Mesenchymal stem cell (in vitro differentiated cells and primary cell): ENCODE results near the gene TBC1D14.

Source experiments
- DNase-seq: peaks from one replicate; pipeline ENCODE4 v3.0.0-alpha.2; 2013
- H2AFZ ChIP-seq: one replicate; pipeline ENCODE4 v1.6.1; 2013; ENCODE audit warnings: low read depth, mild to moderate bottlenecking, control low read depth, inconsistent platforms, low read length, moderate library complexity
- H2AK5ac ChIP-seq: 2 replicates; pipeline ENCODE4 v1.6.1; 2013; ENCODE audit warnings: low read length, moderate library complexity, mild to moderate bottlenecking, inconsistent platforms; ENCODE audit not compliant: severe bottlenecking
- H2BK120ac ChIP-seq: one replicate; pipeline ENCODE4 v1.6.1; 2013; ENCODE audit warnings: low read depth, mild to moderate bottlenecking, inconsistent platforms, low read length, moderate library complexity
- H2BK12ac ChIP-seq, 2 experiments: one replicate each; pipeline ENCODE4 v1.6.1; 2013; ENCODE audit warnings: inconsistent platforms in 2 of 2, low read length in 2 of 2, mild to moderate bottlenecking in 2 of 2, moderate library complexity in 2 of 2, control low read depth in 1 of 2
- H2BK15ac ChIP-seq: one replicate; pipeline ENCODE4 v1.6.1; 2013; ENCODE audit warnings: mild to moderate bottlenecking, low read depth, inconsistent platforms; ENCODE audit not compliant: poor library complexity, severe bottlenecking
- H2BK5ac ChIP-seq: 2 replicates; pipeline ENCODE4 v1.6.1; 2013; ENCODE audit warnings: low read depth, mild to moderate bottlenecking, low read length, control low read depth, inconsistent platforms; ENCODE audit not compliant: poor library complexity, severe bottlenecking
- H3K14ac ChIP-seq, 2 experiments: one replicate each; pipeline ENCODE4 v1.6.1; 2013; ENCODE audit warnings: inconsistent platforms in 2 of 2, low read length in 2 of 2, control low read depth in 1 of 2, mild to moderate bottlenecking in 1 of 2, moderate library complexity in 1 of 2
- H3K18ac ChIP-seq, 2 experiments: one replicate each; pipeline ENCODE4 v1.6.1; 2013; ENCODE audit warnings: inconsistent platforms in 2 of 2, low read length in 2 of 2, control low read depth in 1 of 2, low read depth in 1 of 2, mild to moderate bottlenecking in 1 of 2
- H3K23ac ChIP-seq, 2 experiments: one replicate each; pipeline ENCODE4 v1.6.1; 2013; ENCODE audit warnings: inconsistent platforms in 2 of 2, low read length in 2 of 2, mild to moderate bottlenecking in 2 of 2, moderate library complexity in 2 of 2, control low read depth in 1 of 2
- H3K27ac ChIP-seq: 2 replicates; pipeline ENCODE4 v1.5.1; 2013; ENCODE audit warnings: mild to moderate bottlenecking, moderate library complexity, low read length, control low read depth, inconsistent platforms; ENCODE audit not compliant: poor library complexity, severe bottlenecking
- H3K27me3 ChIP-seq, 2 experiments: 2 replicates each; pipeline versions ENCODE4 v1.6.1 to v1.7.0; 2013; ENCODE audit warnings: low read length in 2 of 2, mild to moderate bottlenecking in 2 of 2, moderate library complexity in 2 of 2, control low read depth in 1 of 2, inconsistent platforms in 1 of 2; ENCODE audit not compliant: control insufficient read depth in 1 of 2, insufficient read depth in 1 of 2
- H3K36me3 ChIP-seq, 2 experiments: 2 replicates each; pipeline versions ENCODE4 v1.6.1 to v1.7.0; 2013; ENCODE audit warnings: low read length in 2 of 2, control low read depth in 1 of 2, inconsistent platforms in 1 of 2, low read depth in 1 of 2, mild to moderate bottlenecking in 1 of 2; ENCODE audit not compliant: insufficient read depth in 2 of 2, control insufficient read depth in 1 of 2
- H3K4ac ChIP-seq, 2 experiments: one replicate each; pipeline ENCODE4 v1.6.1; 2013; ENCODE audit warnings: inconsistent platforms in 2 of 2, low read length in 2 of 2, mild to moderate bottlenecking in 2 of 2, moderate library complexity in 2 of 2, control low read depth in 1 of 2, low read depth in 1 of 2
- H3K4me1 ChIP-seq: 2 replicates; pipeline ENCODE4 v1.6.1; 2013; ENCODE audit warnings: low read depth, low read length, control low read depth; ENCODE audit not compliant: control insufficient read depth, insufficient read depth
- H3K4me2 ChIP-seq: 2 replicates; pipeline ENCODE4 v1.6.1; 2013; ENCODE audit warnings: low read length, mild to moderate bottlenecking, inconsistent platforms; ENCODE audit not compliant: poor library complexity, severe bottlenecking
- H3K4me3 ChIP-seq, 2 experiments: 2 replicates each; pipeline versions ENCODE4 v1.5.1 to v1.7.0; 2013; ENCODE audit warnings: low read length in 2 of 2, mild to moderate bottlenecking in 2 of 2, control low read depth in 1 of 2, low read depth in 1 of 2; ENCODE audit not compliant: insufficient read depth in 1 of 2
- H3K79me1 ChIP-seq: replicated peaks from 2 replicates; pipeline ENCODE4 v1.6.1; 2013; ENCODE audit warnings: mild to moderate bottlenecking, control low read depth, low read length, inconsistent platforms; ENCODE audit not compliant: poor library complexity, severe bottlenecking
- H3K9ac ChIP-seq: 2 replicates; pipeline ENCODE4 v1.7.0; 2013; ENCODE audit warnings: mild to moderate bottlenecking, low read length, moderate library complexity
- H3K9me3 ChIP-seq: 2 replicates; pipeline ENCODE4 v1.7.0; 2013; ENCODE audit warnings: mild to moderate bottlenecking, low read length; ENCODE audit not compliant: control insufficient read depth
- H4K8ac ChIP-seq: one replicate; pipeline ENCODE4 v1.6.1; 2013; ENCODE audit warnings: inconsistent platforms, mild to moderate bottlenecking, low read length, moderate library complexity
- H4K91ac ChIP-seq: one replicate; pipeline ENCODE4 v1.6.1; 2013; ENCODE audit warnings: mild to moderate bottlenecking, low read length, inconsistent platforms
- WGBS: methylation state at CpG from one replicate; pipeline ENCODE4 v1.1.7; 2013; ENCODE audit warnings: mixed read lengths; 5-methylcytosine and 5-hydroxymethylcytosine counted together

The TBC1D14 gene

GRCh38 chr4:7048642-7049041 is 139.0 kb downstream of the TBC1D14 start:
- Histone ChIP-seq H4K91ac (no peak overlapping the region), H3K4me1 (peaks cover 50% of the 10 kb centered on the region), H3K27ac (no peak overlapping the region), H3K9me3 (no peaks in the 10 kb centered on the region), H2BK5ac (no peak overlapping the region), H3K14ac (no peak overlapping the region), H2AK5ac (no peak overlapping the region), H3K9ac (no peak overlapping the region), H3K23ac (peak overlapping the region in 1 of 2 experiments; percentile 20), H2BK120ac (no peak overlapping the region), H3K27me3 (no peaks in the 10 kb centered on the region), H3K36me3 (peaks cover under 1 to 51% of the 10 kb centered on the region in 2 experiments), H3K79me1 (peaks cover 44% of the 10 kb centered on the region), H2BK15ac (no peak overlapping the region), H3K4ac (no peak overlapping the region), H2AFZ (no peak overlapping the region), H3K4me2 (no peak overlapping the region), H2BK12ac (no peak overlapping the region), H3K4me3 (no peak overlapping the region), H4K8ac (no peak overlapping the region), H3K18ac (no peak overlapping the region)
- WGBS: 98% methylated on average over 12 of the region's 12 CpGs
- no peak for DNase-seq

GRCh38 chr4:7049295-7049694 is 139.7 kb downstream of the TBC1D14 start:
- H3K4me2 ChIP-seq: no peak overlapping the region
- no peak overlapping the region for H2AFZ ChIP-seq
- H4K8ac ChIP-seq: no peak overlapping the region
- DNase-seq: no peak
- no peak overlapping the region for H2BK5ac ChIP-seq
- no peak overlapping the region for H3K18ac ChIP-seq
- WGBS: 95% methylated on average over 4 of the region's 4 CpGs
- H3K4ac ChIP-seq: no peak overlapping the region
- no peak overlapping the region for H2BK12ac ChIP-seq
- H3K79me1 ChIP-seq: peaks cover 50% of the 10 kb centered on the region
- H2BK120ac ChIP-seq: no peak overlapping the region
- H3K4me3 ChIP-seq: no peak overlapping the region
- no peak overlapping the region for H4K91ac ChIP-seq
- no peak overlapping the region for H3K14ac ChIP-seq
- H3K9me3 ChIP-seq: no peaks in the 10 kb centered on the region
- H3K27ac ChIP-seq: no peak overlapping the region
- no peaks in the 10 kb centered on the region for H3K27me3 ChIP-seq
- H3K36me3 ChIP-seq: peaks cover 7 to 58% of the 10 kb centered on the region in 2 experiments
- H2BK15ac ChIP-seq: no peak overlapping the region
- peaks cover 50% of the 10 kb centered on the region for H3K4me1 ChIP-seq
- no peak overlapping the region for H2AK5ac ChIP-seq
- H3K23ac ChIP-seq: no peak overlapping the region
- H3K9ac ChIP-seq: no peak overlapping the region

GRCh38 chr4:7049739-7050138 is 140.1 kb downstream of the TBC1D14 start:
- 95% methylated on average over 11 of the region's 11 CpGs for WGBS
- Histone ChIP-seq H4K8ac (no peak overlapping the region), H3K4me1 (peaks cover 46% of the 10 kb centered on the region), H2BK15ac (no peak overlapping the region), H3K4me2 (no peak overlapping the region), H3K14ac (no peak overlapping the region), H3K27me3 (no peaks in the 10 kb centered on the region), H2AFZ (no peak overlapping the region), H3K36me3 (peaks cover 12 to 62% of the 10 kb centered on the region in 2 experiments), H3K9me3 (no peaks in the 10 kb centered on the region), H3K18ac (no peak overlapping the region), H2AK5ac (no peak overlapping the region), H3K4me3 (no peak overlapping the region), H3K27ac (no peak overlapping the region), H2BK5ac (no peak overlapping the region), H4K91ac (no peak overlapping the region), H2BK120ac (no peak overlapping the region), H3K79me1 (peaks cover 54% of the 10 kb centered on the region), H3K23ac (no peak overlapping the region), H2BK12ac (no peak overlapping the region), H3K9ac (no peak overlapping the region), H3K4ac (no peak overlapping the region)
- no peak for DNase-seq

- Histone ChIP-seq H3K14ac (no peak overlapping the region), H2BK5ac (no peak overlapping the region), H2AK5ac (no peak overlapping the region), H3K4me3 (no peak overlapping the region), H4K8ac (no peak overlapping the region), H2BK120ac (no peak overlapping the region), H3K36me3 (peaks cover 21 to 70% of the 10 kb centered on the region in 2 experiments), H3K4ac (no peak overlapping the region), H2BK12ac (no peak overlapping the region), H3K4me2 (no peak overlapping the region), H3K4me1 (peaks cover 40% of the 10 kb centered on the region), H2AFZ (no peak overlapping the region), H2BK15ac (no peak overlapping the region), H3K9me3 (no peaks in the 10 kb centered on the region), H3K18ac (no peak overlapping the region), H3K9ac (no peak overlapping the region), H3K23ac (no peak overlapping the region), H3K27ac (no peak overlapping the region), H3K27me3 (no peaks in the 10 kb centered on the region), H4K91ac (no peak overlapping the region), H3K79me1 (peaks cover 59% of the 10 kb centered on the region)
- 95% methylated on average over 36 of the region's 36 CpGs for WGBS
- DNase-seq: no peak
Observed at GRCh38 chr4:7050481-7051143, 141.0 kb downstream of the TBC1D14 start.
